Peyer's patch (tissue), 4 donors: ENCODE data around the gene HP1BP3.

Experiments
- CTCF ChIP-seq, 6 experiments: fragments of 450-650 bp in 4 of 6; fragments of 200-600 bp in 2 of 6; sonication (generic) in 1 of 6; IDR thresholded peaks; one replicate each; pipeline ENCODE4 v1.5.1; 2017 to 2019; ENCODE audit warnings: antibody characterized with exemption in 6 of 6, mild to moderate bottlenecking in 3 of 6, moderate library complexity in 1 of 6
- POLR2A ChIP-seq, 2 donors: fragments of 450-650 bp; IDR thresholded peaks; one replicate each; pipeline ENCODE4 v1.5.1; 2017; ENCODE audit warnings: antibody characterized with exemption in 2 of 2, mild to moderate bottlenecking in 2 of 2, moderate library complexity in 2 of 2

- TF ChIP-seq CTCF (IDR thresholded peaks at IDR 0.05) (no peak), POLR2A (IDR thresholded peaks at IDR 0.05) (no peak)
These were observed 34.4 kb upstream of the HP1BP3 start for GRCh38 chr1:20821466-20821865.
